ENCODE measurements around the gene RXRG. TPM values are rescaled to one million over a fixed set of nuclear protein-coding genes. Genes with fewer than 3 reads are reported as not detected.

Gene RXRG
- total and polyA plus RNA-seq, 2 of the 8 experiments (the other 6 are each of a cell fraction or from before 2014, with no cell fraction given) = not detected

DNA sequence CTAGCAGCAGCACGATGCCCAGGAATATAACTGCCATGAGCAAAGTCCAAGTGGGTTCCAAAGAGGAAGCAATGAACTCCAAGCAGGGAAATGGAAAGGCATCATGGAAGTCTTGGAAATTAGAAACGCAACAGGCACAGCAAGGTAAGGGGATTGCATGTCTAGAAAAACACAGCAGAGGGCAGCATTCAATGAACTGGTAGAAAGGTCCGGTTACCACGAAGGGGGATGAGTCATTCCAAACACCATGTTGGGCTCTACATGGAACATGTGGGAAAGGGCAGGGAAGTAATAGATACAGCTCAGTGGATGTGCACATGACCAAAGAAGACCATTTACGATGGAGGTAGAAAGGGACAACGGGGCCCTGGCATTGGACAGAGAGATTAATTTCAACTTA, 36.4 kb downstream of the RXRG start (continued):
- TF ChIP-seq, protein P1, sequence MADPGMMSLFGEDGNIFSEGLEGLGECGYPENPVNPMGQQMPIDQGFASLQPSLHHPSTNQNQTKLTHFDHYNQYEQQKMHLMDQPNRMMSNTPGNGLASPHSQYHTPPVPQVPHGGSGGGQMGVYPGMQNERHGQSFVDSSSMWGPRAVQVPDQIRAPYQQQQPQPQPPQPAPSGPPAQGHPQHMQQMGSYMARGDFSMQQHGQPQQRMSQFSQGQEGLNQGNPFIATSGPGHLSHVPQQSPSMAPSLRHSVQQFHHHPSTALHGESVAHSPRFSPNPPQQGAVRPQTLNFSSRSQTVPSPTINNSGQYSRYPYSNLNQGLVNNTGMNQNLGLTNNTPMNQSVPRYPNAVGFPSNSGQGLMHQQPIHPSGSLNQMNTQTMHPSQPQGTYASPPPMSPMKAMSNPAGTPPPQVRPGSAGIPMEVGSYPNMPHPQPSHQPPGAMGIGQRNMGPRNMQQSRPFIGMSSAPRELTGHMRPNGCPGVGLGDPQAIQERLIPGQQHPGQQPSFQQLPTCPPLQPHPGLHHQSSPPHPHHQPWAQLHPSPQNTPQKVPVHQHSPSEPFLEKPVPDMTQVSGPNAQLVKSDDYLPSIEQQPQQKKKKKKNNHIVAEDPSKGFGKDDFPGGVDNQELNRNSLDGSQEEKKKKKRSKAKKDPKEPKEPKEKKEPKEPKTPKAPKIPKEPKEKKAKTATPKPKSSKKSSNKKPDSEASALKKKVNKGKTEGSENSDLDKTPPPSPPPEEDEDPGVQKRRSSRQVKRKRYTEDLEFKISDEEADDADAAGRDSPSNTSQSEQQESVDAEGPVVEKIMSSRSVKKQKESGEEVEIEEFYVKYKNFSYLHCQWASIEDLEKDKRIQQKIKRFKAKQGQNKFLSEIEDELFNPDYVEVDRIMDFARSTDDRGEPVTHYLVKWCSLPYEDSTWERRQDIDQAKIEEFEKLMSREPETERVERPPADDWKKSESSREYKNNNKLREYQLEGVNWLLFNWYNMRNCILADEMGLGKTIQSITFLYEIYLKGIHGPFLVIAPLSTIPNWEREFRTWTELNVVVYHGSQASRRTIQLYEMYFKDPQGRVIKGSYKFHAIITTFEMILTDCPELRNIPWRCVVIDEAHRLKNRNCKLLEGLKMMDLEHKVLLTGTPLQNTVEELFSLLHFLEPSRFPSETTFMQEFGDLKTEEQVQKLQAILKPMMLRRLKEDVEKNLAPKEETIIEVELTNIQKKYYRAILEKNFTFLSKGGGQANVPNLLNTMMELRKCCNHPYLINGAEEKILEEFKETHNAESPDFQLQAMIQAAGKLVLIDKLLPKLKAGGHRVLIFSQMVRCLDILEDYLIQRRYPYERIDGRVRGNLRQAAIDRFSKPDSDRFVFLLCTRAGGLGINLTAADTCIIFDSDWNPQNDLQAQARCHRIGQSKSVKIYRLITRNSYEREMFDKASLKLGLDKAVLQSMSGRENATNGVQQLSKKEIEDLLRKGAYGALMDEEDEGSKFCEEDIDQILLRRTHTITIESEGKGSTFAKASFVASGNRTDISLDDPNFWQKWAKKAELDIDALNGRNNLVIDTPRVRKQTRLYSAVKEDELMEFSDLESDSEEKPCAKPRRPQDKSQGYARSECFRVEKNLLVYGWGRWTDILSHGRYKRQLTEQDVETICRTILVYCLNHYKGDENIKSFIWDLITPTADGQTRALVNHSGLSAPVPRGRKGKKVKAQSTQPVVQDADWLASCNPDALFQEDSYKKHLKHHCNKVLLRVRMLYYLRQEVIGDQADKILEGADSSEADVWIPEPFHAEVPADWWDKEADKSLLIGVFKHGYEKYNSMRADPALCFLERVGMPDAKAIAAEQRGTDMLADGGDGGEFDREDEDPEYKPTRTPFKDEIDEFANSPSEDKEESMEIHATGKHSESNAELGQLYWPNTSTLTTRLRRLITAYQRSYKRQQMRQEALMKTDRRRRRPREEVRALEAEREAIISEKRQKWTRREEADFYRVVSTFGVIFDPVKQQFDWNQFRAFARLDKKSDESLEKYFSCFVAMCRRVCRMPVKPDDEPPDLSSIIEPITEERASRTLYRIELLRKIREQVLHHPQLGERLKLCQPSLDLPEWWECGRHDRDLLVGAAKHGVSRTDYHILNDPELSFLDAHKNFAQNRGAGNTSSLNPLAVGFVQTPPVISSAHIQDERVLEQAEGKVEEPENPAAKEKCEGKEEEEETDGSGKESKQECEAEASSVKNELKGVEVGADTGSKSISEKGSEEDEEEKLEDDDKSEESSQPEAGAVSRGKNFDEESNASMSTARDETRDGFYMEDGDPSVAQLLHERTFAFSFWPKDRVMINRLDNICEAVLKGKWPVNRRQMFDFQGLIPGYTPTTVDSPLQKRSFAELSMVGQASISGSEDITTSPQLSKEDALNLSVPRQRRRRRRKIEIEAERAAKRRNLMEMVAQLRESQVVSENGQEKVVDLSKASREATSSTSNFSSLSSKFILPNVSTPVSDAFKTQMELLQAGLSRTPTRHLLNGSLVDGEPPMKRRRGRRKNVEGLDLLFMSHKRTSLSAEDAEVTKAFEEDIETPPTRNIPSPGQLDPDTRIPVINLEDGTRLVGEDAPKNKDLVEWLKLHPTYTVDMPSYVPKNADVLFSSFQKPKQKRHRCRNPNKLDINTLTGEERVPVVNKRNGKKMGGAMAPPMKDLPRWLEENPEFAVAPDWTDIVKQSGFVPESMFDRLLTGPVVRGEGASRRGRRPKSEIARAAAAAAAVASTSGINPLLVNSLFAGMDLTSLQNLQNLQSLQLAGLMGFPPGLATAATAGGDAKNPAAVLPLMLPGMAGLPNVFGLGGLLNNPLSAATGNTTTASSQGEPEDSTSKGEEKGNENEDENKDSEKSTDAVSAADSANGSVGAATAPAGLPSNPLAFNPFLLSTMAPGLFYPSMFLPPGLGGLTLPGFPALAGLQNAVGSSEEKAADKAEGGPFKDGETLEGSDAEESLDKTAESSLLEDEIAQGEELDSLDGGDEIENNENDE (IDR thresholded peaks at IDR 0.05; ENCODE audit: insufficient replicate concordance, low read length) = no peak
- TF ChIP-seq POLR2A (IDR thresholded peaks at IDR 0.05; ENCODE audit: control extremely low read depth in 1 of 2, low read depth in 2 of 2, low read length in 2 of 2) (no peak), CEBPB (IDR thresholded peaks at IDR 0.05; ENCODE audit: low read depth, low read length) (no peak), SRF (IDR thresholded peaks at IDR 0.05; ENCODE audit: low read depth, low read length) (no peak), HDAC2 (IDR thresholded peaks at IDR 0.05; ENCODE audit: borderline replicate concordance in 1 of 2, low read depth in 2 of 2, low read length in 2 of 2) (no peak), KDM1A (IDR thresholded peaks at IDR 0.05; ENCODE audit: borderline replicate concordance, low read length) (no peak), SP1 (IDR thresholded peaks at IDR 0.05; ENCODE audit: low read depth, low read length) (no peak), SUZ12 (IDR thresholded peaks at IDR 0.05; ENCODE audit: low read length) (no peak), ZNF274 (IDR thresholded peaks at IDR 0.05; ENCODE audit: borderline replicate concordance, extremely low read depth, low read length) (no peak), CBX5 (IDR thresholded peaks at IDR 0.05; ENCODE audit: low read depth, low read length) (no peak), YY1 (IDR thresholded peaks at IDR 0.05; ENCODE audit: low read depth, low read length) (peak; percentile 66)
- TF ChIP-seq, protein P2, sequence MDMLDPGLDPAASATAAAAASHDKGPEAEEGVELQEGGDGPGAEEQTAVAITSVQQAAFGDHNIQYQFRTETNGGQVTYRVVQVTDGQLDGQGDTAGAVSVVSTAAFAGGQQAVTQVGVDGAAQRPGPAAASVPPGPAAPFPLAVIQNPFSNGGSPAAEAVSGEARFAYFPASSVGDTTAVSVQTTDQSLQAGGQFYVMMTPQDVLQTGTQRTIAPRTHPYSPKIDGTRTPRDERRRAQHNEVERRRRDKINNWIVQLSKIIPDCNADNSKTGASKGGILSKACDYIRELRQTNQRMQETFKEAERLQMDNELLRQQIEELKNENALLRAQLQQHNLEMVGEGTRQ (IDR thresholded peaks at IDR 0.05; ENCODE audit: low read length) = no peak
